Measurements from ENCODE around the gene KRTAP9-3.
"Not testable (repeated sequence)": the region's sequence is repeated elsewhere in the genome, so short reads cannot be mapped to it uniquely, and the experiment has no call there.

The KRTAP9-3 gene

GRCh38 chr17:41258406-41258805 is 26.2 kb downstream of the KRTAP9-3 start:
- TF ChIP-seq CTCF (IDR thresholded peaks at IDR 0.05; ENCODE audit: borderline replicate concordance, insufficient read depth, low read depth, low read length), result no peak
- H3K4me3 ChIP-seq (ENCODE audit: low read depth, low read length), result no peak overlapping the region

GRCh38 chr17:41263212-41263611 is 31.0 kb downstream of the KRTAP9-3 start:
- no peak overlapping the region for H3K4me3 ChIP-seq (ENCODE audit: low read depth, low read length)
- no peak for TF ChIP-seq CTCF (IDR thresholded peaks at IDR 0.05; ENCODE audit: borderline replicate concordance, insufficient read depth, low read depth, low read length)

- no peak for TF ChIP-seq CTCF (IDR thresholded peaks at IDR 0.05; ENCODE audit: borderline replicate concordance, insufficient read depth, low read depth, low read length)
- H3K4me3 ChIP-seq (ENCODE audit: low read depth, low read length), result no peak overlapping the region
Measured at GRCh38 chr17:41264599-41264998, 32.4 kb downstream of the KRTAP9-3 start.

GRCh38 chr17:41265078-41265477 is 32.8 kb downstream of the KRTAP9-3 start, which contains the start of gene KRTAP9-6:
Gene KRTAP9-6 (plus strand): TSS chr17:41265378. CDS start chr17:41265378, 0 bp downstream.
- TF ChIP-seq CTCF (IDR thresholded peaks at IDR 0.05; ENCODE audit: borderline replicate concordance, insufficient read depth, low read depth, low read length), result no peak
- H3K4me3 ChIP-seq (ENCODE audit: low read depth, low read length), result no peak within 1 kb of the TSS

GRCh38 chr17:41267711-41268110 is 35.5 kb downstream of the KRTAP9-3 start:
- H3K4me3 ChIP-seq (ENCODE audit: low read depth, low read length), result no peak overlapping the region
- TF ChIP-seq CTCF (IDR thresholded peaks at IDR 0.05; ENCODE audit: borderline replicate concordance, insufficient read depth, low read depth, low read length), result no peak

GRCh38 chr17:41271323-41271722 is 39.1 kb downstream of the KRTAP9-3 start:
- H3K4me3 ChIP-seq (ENCODE audit: low read depth, low read length), result not testable (repeated sequence)

GRCh38 chr17:41271858-41272257 is 39.6 kb downstream of the KRTAP9-3 start:
- TF ChIP-seq CTCF (IDR thresholded peaks at IDR 0.05; ENCODE audit: borderline replicate concordance, insufficient read depth, low read depth, low read length), result no peak
- H3K4me3 ChIP-seq (ENCODE audit: low read depth, low read length), result no peak overlapping the region

GRCh38 chr17:41275648-41276190 is 43.5 kb downstream of the KRTAP9-3 start, which contains the start of gene KRTAP9-7:
Gene KRTAP9-7 (plus strand): TSS chr17:41275698. CDS start chr17:41275698, 0 bp downstream.
- H3K4me3 ChIP-seq (ENCODE audit: low read depth, low read length), result not testable (repeated sequence)
